Naive B cell (primary cell): Measurements from ENCODE around the gene CORO2B. TPM values are rescaled to one million over a fixed set of nuclear protein-coding genes. Genes with fewer than 3 reads are reported as not detected.

Experiments
- ATAC-seq, 2 donors: fragments of 150-1000 bp; cut with Tn5 transposase; 2 replicates each; pipeline ENCODE4 v1.10.0; 2021; ENCODE audit warnings: low read depth in 2 of 2, mild to moderate bottlenecking in 2 of 2, moderate library complexity in 2 of 2
- DNase-seq: peaks from one replicate; pipeline ENCODE4 v3.0.0; 2022
- H3K27ac Mint-ChIP-seq, 6 donors: one replicate each; pipeline ENCODE4 v1.8.0; 2020 to 2022; ENCODE audit warnings: mild to moderate bottlenecking in 6 of 6, mixed read lengths in 6 of 6, moderate library complexity in 5 of 6, inconsistent platforms in 2 of 6
- H3K27me3 Mint-ChIP-seq, 3 donors: one replicate each; pipeline ENCODE4 v1.8.0; 2021 to 2022; ENCODE audit warnings: mixed read lengths in 3 of 3, mild to moderate bottlenecking in 1 of 3
- H3K36me3 Mint-ChIP-seq, 2 donors: one replicate each; pipeline ENCODE4 v1.8.0; 2020 to 2022; ENCODE audit warnings: mixed read lengths in 2 of 2, inconsistent platforms in 1 of 2, mild to moderate bottlenecking in 1 of 2
- H3K4me1 Mint-ChIP-seq, 3 donors: one replicate each; pipeline ENCODE4 v1.8.0; 2020 to 2022; ENCODE audit warnings: mixed read lengths in 3 of 3, inconsistent platforms in 1 of 3, mild to moderate bottlenecking in 1 of 3, moderate library complexity in 1 of 3
- H3K4me3 Mint-ChIP-seq, 8 donors: one replicate each; pipeline ENCODE4 v1.8.0; 2020 to 2022; ENCODE audit warnings: mild to moderate bottlenecking in 8 of 8, mixed read lengths in 8 of 8, moderate library complexity in 8 of 8, inconsistent platforms in 2 of 8
- H3K9me3 Mint-ChIP-seq, 7 donors: one replicate each; pipeline ENCODE4 v1.8.0; 2020 to 2022; ENCODE audit warnings: mixed read lengths in 7 of 7, mild to moderate bottlenecking in 5 of 7, inconsistent platforms in 2 of 7, moderate library complexity in 1 of 7
- polyA plus RNA-seq, 6 donors: library from polyadenylated mRNA; unstranded; fragments of 300-500 nt; fragmentation: Illumina TruSeq; gene quantifications; one replicate each; pipeline ENCODE4 v1.2.3, GENCODE V29; 2021; ENCODE audit warnings: low read depth in 6 of 6

CORO2B gene
- polyA plus RNA-seq, 6 donors from 2014 or later = 3.4 to 11.3 (median 4.8) TPM

DNA sequence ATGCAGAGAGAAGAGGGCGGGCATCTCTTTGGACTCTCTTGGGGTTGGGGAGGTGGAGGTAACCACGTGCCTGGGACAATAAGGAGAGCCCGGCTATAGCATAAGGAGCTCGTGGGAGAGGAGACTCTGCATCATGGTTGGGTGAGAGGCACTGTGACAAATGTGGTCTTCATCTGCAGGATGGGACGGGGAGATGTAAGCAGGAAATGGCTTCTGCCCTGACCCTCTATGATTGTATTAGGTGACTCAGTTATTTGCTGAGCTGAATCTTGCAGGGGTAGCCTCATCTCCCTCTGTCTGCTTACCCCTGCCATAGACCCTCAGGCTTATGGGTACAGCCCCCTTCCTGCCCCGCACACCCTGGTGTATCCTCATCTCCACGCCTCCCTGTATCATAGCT lies 48.7 kb downstream of the CORO2B start:
- no peaks in the 10 kb centered on the region for H3K9me3 Mint-ChIP-seq
- no peak for DNase-seq
- H3K27ac Mint-ChIP-seq = peak overlapping the region in 4 of 6 donors; percentile 19 to 91 (median 66)
- ATAC-seq = no peak
- H3K36me3 Mint-ChIP-seq = peaks cover 0 to 4% of the 10 kb centered on the region in 2 donors
- no peaks in the 10 kb centered on the region for H3K27me3 Mint-ChIP-seq
- peaks cover 70 to 73% (median 71%) of the 10 kb centered on the region in 3 donors for H3K4me1 Mint-ChIP-seq
- peak overlapping the region in 4 of 8 donors; percentile 47 to 87 (median 66) for H3K4me3 Mint-ChIP-seq

DNA sequence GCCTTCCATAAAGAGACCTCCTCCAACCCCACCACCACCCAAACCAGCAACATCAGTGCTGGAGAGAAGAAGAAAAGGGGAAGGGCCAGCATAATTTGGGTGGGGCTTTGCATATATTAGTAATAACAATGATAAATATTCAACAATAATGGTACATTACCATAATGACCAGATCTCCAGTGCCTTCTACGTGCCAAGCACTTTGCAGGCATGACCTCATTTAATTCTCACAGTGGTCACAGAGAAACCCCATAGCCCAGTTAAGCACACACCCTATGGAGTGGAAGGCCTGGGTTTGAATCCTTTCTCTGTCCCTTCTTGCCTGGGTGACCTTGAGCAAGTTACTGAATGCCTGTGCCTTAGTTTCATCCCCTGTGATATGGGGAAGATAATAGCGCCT lies 49.2 kb downstream of the CORO2B start:
- peaks cover 73 to 75% (median 74%) of the 10 kb centered on the region in 3 donors for H3K4me1 Mint-ChIP-seq
- DNase-seq = no peak

DNA sequence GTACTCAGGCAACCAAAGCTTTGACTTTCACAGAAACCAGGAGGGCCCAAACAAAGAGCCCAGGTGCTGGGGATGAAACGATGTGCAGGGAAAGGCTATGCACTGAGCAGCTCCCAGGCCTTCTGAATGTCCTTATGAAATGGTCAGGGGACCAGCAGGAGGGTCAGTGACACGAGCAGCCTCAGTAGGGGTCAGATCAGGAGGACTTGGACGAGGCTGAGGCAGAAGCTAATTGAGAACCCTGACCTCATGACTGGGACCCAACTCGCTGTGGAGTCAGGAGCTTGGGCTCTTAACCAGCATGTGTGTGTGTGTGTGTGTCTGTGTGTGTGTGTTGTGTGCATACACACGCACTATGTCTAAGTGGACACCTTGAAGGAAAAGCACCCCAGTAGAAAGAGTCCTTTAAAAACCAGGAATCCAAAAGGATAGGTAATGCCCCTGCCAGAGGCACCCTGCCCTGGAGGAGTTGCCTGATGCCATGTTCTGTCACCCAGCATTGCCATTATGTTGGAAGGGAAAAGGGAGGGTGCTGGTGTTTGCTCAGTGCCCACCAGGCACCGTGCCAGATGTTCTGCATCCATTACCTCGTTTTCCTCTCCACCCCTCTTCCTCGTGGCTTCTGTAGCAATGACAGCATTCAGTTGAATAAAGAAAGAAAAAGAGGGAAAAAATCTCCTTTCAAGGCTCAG lies 50.9 kb downstream of the CORO2B start:
- H3K4me1 Mint-ChIP-seq = peaks cover 79 to 91% (median 87%) of the 10 kb centered on the region in 3 donors
- H3K36me3 Mint-ChIP-seq = peaks cover 0 to 4% of the 10 kb centered on the region in 2 donors
- peak overlapping the region; percentile 76 to 92 (median 86) for H3K4me3 Mint-ChIP-seq
- H3K27me3 Mint-ChIP-seq = no peaks in the 10 kb centered on the region
- H3K27ac Mint-ChIP-seq = peak overlapping the region; percentile 91 to 99 (median 98)
- no peak for ATAC-seq
- no peaks in the 10 kb centered on the region for H3K9me3 Mint-ChIP-seq
- no peak for DNase-seq

More for the DNA sequence above, 49.2 kb downstream of the CORO2B start:
- peak overlapping the region in 4 of 6 donors; percentile 19 to 91 (median 72) for H3K27ac Mint-ChIP-seq
- no peak for ATAC-seq
- H3K9me3 Mint-ChIP-seq = no peaks in the 10 kb centered on the region
- peaks cover 0 to 4% of the 10 kb centered on the region in 2 donors for H3K36me3 Mint-ChIP-seq
- peak overlapping the region in 3 of 8 donors; percentile 47 to 87 (median 76) for H3K4me3 Mint-ChIP-seq
- no peaks in the 10 kb centered on the region for H3K27me3 Mint-ChIP-seq

DNA sequence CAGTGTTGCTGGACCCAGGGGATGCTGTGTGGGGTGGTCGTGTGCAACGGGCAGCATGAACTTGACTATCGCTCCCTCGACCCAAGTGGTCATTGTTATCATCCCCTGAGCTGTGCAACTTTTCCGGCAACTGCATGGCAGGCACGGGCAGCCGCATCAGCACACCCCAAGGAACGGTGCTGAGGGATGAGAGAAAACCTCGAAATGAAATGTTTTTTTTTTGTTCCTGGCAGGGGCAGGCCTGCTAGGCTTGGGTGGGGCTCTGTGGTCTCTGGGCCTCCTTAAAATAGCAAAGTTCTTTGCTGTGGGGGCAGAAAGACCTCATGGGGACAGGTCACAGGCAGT lies 51.4 kb downstream of the CORO2B start:
- Mint-ChIP-seq H3K36me3 (peaks cover 0 to 4% of the 10 kb centered on the region in 2 donors), H3K9me3 (no peaks in the 10 kb centered on the region), H3K27ac (peak overlapping the region; percentile 91 to 99 (median 98)), H3K27me3 (no peaks in the 10 kb centered on the region), H3K4me1 (peaks cover 83 to 96% (median 92%) of the 10 kb centered on the region in 3 donors), H3K4me3 (peak overlapping the region; percentile 76 to 92 (median 86))
- DNase-seq (peak; percentile 24), ATAC-seq (no peak)

DNA sequence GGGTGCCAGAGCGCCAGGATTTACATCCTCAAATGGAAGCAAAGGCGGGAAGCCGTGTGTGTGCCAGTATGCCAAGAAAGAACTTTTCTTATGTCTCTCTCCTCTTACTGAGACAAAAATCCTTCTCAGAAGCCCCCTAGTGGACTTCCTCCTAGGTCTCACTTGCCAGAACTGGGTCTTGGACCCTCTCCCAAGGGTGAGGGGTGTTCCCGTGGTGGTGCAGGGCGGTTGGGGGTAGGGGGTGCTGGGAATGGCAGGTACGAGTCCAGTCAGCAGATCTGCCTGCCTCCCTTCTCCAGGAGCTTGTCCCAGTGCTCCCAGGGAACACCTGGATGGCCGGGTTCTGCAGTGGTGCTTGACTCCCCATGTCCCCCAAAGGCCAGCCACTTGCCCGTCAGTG lies 52.0 kb downstream of the CORO2B start:
- H3K27ac Mint-ChIP-seq = peak overlapping the region; percentile 91 to 99 (median 98)
- H3K9me3 Mint-ChIP-seq = no peaks in the 10 kb centered on the region
- H3K36me3 Mint-ChIP-seq = peaks cover 0 to 4% of the 10 kb centered on the region in 2 donors
- peaks cover 83 to 98% (median 97%) of the 10 kb centered on the region in 3 donors for H3K4me1 Mint-ChIP-seq
- no peaks in the 10 kb centered on the region for H3K27me3 Mint-ChIP-seq
- peak overlapping the region; percentile 76 to 92 (median 86) for H3K4me3 Mint-ChIP-seq
- DNase-seq = peak; percentile 20
- no peak for ATAC-seq

DNA sequence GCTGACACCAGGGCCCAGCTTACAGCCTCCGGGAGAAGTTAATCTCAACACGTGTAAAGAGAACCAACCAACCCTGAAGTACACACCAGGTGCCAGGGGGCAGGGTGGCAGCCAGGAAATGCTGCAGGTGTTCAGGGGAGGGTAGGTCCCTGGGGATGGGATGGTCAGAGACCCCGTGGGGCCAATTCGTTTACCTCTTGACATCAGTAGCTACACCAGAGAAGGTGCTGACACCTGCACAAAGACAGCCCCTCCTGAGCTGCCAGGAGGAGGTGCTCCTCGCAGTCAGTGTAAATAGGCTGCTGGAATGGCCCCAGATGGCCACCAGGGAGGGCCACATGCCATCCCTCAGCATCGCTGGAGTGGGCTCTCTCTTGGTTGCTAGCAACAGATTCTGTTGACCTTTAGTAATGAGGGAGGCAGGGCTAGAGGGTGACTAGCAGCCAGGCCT lies 52.8 kb downstream of the CORO2B start:
- peak overlapping the region; percentile 63 to 92 (median 82) for H3K4me3 Mint-ChIP-seq
- H3K4me1 Mint-ChIP-seq = peaks cover 84 to 97% (median 97%) of the 10 kb centered on the region in 3 donors
- peaks cover 0 to 4% of the 10 kb centered on the region in 2 donors for H3K36me3 Mint-ChIP-seq
- no peaks in the 10 kb centered on the region for H3K9me3 Mint-ChIP-seq
- DNase-seq (peak; percentile 89), ATAC-seq (peak; percentile 86)
- H3K27me3 Mint-ChIP-seq = no peaks in the 10 kb centered on the region
- peak overlapping the region; percentile 91 to 99 (median 98) for H3K27ac Mint-ChIP-seq

DNA sequence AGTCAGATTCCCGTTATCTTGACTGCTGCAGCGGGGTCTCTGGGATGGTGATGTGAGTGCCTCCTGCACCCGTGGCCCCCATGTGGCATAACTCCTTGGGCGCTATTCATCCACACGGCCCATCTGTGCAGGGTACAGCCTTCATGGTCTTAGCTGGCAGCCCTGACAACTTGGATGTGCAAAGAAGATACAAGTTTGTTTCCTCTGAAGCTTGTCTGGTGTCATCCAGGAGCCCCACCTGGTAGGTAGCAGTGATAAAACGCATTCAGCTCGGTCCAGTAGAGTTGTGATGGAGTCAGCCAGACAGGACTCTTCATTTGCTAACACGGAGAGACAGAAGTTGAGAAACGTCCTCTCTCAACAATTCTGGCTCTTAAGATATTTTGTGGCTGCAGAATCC lies 53.3 kb downstream of the CORO2B start:
- peaks cover 82 to 98% (median 94%) of the 10 kb centered on the region in 3 donors for H3K4me1 Mint-ChIP-seq
- H3K27ac Mint-ChIP-seq = peak overlapping the region; percentile 91 to 99 (median 98)
- peak overlapping the region; percentile 31 to 92 (median 82) for H3K4me3 Mint-ChIP-seq
- no peaks in the 10 kb centered on the region for H3K27me3 Mint-ChIP-seq
- ATAC-seq = no peak
- no peaks in the 10 kb centered on the region for H3K9me3 Mint-ChIP-seq
- DNase-seq = no peak
- peaks cover 0 to 2% of the 10 kb centered on the region in 2 donors for H3K36me3 Mint-ChIP-seq

DNA sequence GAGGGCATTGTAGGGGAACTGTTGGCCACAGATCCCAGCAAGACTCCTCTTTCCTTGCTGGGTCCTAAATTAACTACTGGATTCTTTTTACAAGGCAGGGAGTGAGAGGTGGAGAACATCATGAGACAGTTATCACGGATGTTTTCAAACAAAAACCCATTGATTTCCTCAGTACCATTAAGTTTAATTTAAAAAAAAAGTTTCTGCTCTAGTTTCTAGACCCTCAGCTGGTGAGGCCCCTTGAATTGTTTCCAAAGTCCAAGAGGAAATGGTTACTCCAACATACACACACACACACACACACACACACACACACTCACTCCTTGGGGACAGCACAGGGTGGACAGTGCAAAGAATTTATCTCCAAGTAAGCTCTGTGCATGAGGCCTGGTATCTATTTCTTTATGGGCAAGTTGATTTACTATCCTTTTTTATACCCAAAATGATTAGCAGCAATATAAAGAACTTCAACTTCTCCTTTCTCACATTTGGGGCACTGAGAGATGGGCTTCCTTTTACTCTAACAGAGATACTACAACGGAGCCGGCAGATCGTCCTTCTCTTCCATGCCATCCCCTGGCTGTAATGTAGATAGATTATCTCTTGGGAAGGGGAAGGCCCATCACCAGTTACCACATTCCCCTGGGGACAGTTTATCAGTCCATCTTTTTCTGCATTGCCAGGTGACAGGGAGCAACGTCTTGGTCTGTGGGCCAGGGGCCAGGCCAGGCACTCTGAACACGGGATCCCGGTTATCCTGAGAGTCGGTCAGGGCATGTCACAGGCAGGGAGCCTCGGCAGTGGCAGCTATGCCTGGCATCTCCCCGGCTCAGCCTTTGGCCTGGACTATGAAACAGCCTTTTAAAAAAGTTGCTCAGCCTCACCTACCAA lies 54.7 kb downstream of the CORO2B start:
- peak; percentile 20 for DNase-seq
- no peaks in the 10 kb centered on the region for H3K36me3 Mint-ChIP-seq
- no peaks in the 10 kb centered on the region for H3K9me3 Mint-ChIP-seq
- peak overlapping the region; percentile 31 to 92 (median 80) for H3K4me3 Mint-ChIP-seq
- ATAC-seq = no peak
- H3K27me3 Mint-ChIP-seq = no peaks in the 10 kb centered on the region
- peaks cover 81 to 92% (median 91%) of the 10 kb centered on the region in 3 donors for H3K4me1 Mint-ChIP-seq
- peak overlapping the region; percentile 82 to 99 (median 95) for H3K27ac Mint-ChIP-seq

DNA sequence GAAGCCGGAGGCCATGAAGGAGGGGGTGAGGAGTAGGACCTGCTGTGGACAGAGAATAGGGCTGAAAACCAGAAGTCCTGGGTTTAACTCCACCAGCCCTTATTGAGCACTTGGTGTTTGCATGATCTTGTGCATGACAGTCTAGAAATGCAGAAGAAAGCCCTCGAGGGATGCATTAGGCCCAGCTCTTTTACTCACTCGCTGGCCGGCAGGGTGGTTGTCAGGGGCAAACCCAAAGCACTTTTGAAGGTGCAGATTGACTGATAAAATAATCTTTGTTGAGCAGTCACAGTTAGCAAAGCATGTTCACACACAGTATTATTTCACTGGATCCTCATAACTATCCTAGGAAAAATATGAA lies 55.3 kb downstream of the CORO2B start:
- peaks cover 78 to 92% (median 91%) of the 10 kb centered on the region in 3 donors for H3K4me1 Mint-ChIP-seq
- no peaks in the 10 kb centered on the region for H3K27me3 Mint-ChIP-seq
- no peaks in the 10 kb centered on the region for H3K9me3 Mint-ChIP-seq
- H3K27ac Mint-ChIP-seq = peak overlapping the region; percentile 82 to 99 (median 92)
- no peak for ATAC-seq
- no peak for DNase-seq
- H3K36me3 Mint-ChIP-seq = no peaks in the 10 kb centered on the region
- H3K4me3 Mint-ChIP-seq = peak overlapping the region in 5 of 8 donors; percentile 61 to 92 (median 87)

DNA sequence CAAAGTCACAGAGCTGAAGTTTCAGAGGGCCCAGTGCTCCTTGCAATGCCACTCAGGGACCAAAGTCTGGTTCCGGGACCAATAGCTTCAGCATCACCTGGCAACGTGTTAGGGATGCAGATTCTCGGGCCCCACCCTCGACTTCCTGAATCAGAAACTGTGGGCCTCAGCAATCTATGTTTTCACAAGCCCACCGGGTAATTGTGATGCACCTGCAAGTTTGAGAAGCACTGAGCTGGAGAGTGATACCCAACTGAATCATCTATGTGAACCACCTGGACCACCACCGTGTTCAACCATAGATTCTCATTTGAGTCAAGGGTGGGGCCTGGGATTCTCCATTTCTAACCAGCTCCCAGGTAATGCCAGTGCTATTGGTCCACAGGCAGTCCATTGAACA lies 55.7 kb downstream of the CORO2B start:
- peak overlapping the region in 5 of 6 donors; percentile 78 to 99 (median 92) for H3K27ac Mint-ChIP-seq
- H3K27me3 Mint-ChIP-seq = no peaks in the 10 kb centered on the region
- no peaks in the 10 kb centered on the region for H3K9me3 Mint-ChIP-seq
- H3K36me3 Mint-ChIP-seq = no peaks in the 10 kb centered on the region
- peak; percentile 19 for DNase-seq
- peaks cover 74 to 92% (median 91%) of the 10 kb centered on the region in 3 donors for H3K4me1 Mint-ChIP-seq
- ATAC-seq = no peak
- peak overlapping the region in 7 of 8 donors; percentile 42 to 92 (median 85) for H3K4me3 Mint-ChIP-seq

DNA sequence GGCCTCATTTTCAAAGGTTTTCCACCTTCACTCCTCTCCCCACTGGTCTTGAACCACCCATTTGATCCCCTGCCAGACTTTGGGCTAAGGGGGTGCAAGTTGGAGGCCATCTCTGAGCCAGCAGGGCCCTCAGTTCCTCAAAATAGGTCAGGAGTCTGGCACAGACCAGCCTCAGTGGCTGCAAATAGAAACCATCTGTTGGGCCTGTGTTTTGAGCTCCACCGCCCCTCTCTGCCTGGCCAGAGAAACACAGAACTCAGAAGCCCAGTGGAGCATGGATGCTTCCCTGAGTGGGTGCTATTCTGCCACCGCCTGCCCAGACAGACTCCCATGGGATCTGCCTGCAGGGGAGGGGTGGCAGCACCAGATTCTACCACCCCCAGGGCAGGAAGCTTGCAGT lies 56.3 kb downstream of the CORO2B start:
- ATAC-seq = peak in 1 of 2 donors; percentile 10

DNA sequence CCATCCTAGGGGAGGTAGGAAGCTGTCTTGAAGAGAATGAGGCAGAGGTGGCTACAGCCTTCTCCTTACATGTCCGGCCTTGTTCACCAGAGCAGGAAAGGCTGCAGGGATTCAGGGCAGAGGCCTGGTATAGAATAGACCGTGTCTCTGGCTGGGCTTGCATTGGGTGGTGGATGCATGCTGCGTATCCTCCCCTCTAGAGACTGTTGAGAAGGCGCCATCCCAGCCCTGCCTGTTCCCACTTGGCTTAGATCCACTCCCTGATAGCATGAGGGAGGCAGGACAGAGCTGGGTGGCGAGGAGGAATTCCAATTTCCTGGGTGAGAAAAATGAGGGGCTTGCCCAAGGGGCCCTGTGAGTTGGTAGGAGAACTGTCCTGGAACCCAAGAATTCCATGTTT lies 57.5 kb downstream of the CORO2B start:
- ATAC-seq (no peak), DNase-seq (no peak)
- no peaks in the 10 kb centered on the region for H3K36me3 Mint-ChIP-seq
- peak overlapping the region in 3 of 8 donors; percentile 26 to 45 (median 27) for H3K4me3 Mint-ChIP-seq
- H3K27ac Mint-ChIP-seq = peak overlapping the region in 5 of 6 donors; percentile 39 to 99 (median 70)
- no peaks in the 10 kb centered on the region for H3K9me3 Mint-ChIP-seq
- H3K4me1 Mint-ChIP-seq = peaks cover 69 to 91% (median 85%) of the 10 kb centered on the region in 3 donors
- H3K27me3 Mint-ChIP-seq = no peaks in the 10 kb centered on the region

More for the DNA sequence above, 56.3 kb downstream of the CORO2B start:
- Mint-ChIP-seq H3K9me3 (no peaks in the 10 kb centered on the region), H3K4me1 (peaks cover 71 to 91% (median 90%) of the 10 kb centered on the region in 3 donors), H3K36me3 (no peaks in the 10 kb centered on the region), H3K27me3 (no peaks in the 10 kb centered on the region), H3K4me3 (peak overlapping the region in 7 of 8 donors; percentile 58 to 92 (median 85)), H3K27ac (peak overlapping the region in 4 of 6 donors; percentile 36 to 99 (median 90))
- DNase-seq = peak; percentile 39

DNA sequence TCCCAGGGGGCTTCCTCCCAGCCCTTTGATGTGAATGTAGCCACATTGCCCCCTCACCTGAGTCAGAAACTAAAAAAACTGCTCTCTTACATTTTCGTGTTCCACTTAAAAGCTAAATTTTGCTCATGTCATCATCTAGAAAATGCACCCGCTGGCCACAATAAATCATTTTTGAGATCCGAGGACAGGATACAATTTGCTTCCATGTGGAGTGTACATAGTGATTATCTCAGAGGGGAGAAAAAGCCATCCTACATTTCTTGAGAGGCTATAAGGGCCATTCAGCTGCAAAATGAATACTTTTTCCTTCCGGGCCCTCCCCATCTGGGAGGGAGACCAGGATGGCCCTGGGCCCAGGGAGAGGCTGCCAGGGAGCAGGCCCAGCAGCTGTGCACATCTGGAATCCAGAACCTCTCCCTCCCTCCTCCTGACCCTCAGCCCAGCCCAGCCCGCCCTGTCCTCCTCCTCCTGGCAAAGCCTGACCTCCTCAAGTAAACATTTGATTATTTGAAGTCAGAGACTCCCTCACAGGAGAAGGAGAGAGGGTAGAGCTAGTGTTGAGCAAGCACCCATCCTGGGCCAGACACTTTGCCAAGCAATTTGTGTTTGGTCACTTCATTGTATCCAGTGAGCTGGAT lies 59.1 kb downstream of the CORO2B start:
- no peak for DNase-seq
- no peaks in the 10 kb centered on the region for H3K36me3 Mint-ChIP-seq
- peak overlapping the region in 2 of 8 donors; percentile 16 to 39 for H3K4me3 Mint-ChIP-seq
- ATAC-seq = no peak
- no peaks in the 10 kb centered on the region for H3K9me3 Mint-ChIP-seq
- H3K4me1 Mint-ChIP-seq = peaks cover 57 to 77% (median 71%) of the 10 kb centered on the region in 3 donors
- H3K27me3 Mint-ChIP-seq = no peaks in the 10 kb centered on the region
- peak overlapping the region; percentile 1 to 95 (median 68) for H3K27ac Mint-ChIP-seq
